A549 (cell line): Measurements from ENCODE around the gene IFIT2.

Source experiments
- BHLHE40 ChIP-seq: IDR thresholded peaks from 2 replicates; pipeline ENCODE4 v1.6.1; 2012; ENCODE audit warnings: low read depth, low read length, inconsistent platforms
- CEBPB ChIP-seq, 2 experiments: fragments of >200 bp in 1 of 2; sonication (Bioruptor Twin) in 1 of 2; formaldehyde crosslinking in 1 of 2; IDR thresholded peaks; 2 replicates each; pipeline ENCODE4 v1.6.1; 2012 to 2016
- ESRRA ChIP-seq: fragments of 150-350 bp; IDR thresholded peaks from 2 replicates; pipeline ENCODE4 v1.6.1; 2014; ENCODE audit warnings: mild to moderate bottlenecking, low read length, borderline replicate concordance
- RARB ChIP-seq: fragments of 250-450 bp; sonication (Bioruptor Pico); IDR thresholded peaks from 2 replicates; pipeline ENCODE4 v1.8.0; 2021; ENCODE audit warnings: mild to moderate bottlenecking, moderate library complexity

DNA sequence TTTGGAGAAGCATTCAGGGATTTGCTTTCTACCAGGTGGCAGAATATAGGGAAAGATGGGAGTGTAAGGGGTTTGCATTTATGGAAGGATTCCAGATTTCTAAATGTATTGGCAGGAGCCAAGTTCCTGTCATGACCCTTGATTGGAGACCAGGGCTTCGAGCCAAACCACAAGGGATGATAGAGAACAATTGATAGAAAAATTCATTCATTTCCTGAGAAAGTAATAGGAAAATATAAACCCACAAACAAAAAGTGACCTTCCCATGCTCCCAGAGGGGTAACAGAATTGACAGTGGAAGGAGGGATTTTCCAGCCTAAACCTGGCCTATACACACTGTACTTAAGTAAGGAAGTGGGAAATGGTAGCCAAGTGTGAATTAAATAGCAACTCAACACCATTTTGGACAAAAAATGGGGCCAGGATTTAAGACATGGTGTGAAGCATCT lies 22.4 kb upstream of the IFIT2 start:
- TF ChIP-seq ESRRA (no peak), RARB (CRISPR knock-in tag) (no peak), BHLHE40 (no peak), CEBPB (IDR thresholded peaks at IDR 0.05) (no peak)
